Activated T-cell treated with anti-CD3 and anti-CD28 coated beads, Interleukin-2, amount 50 U/mL, for 48 hours (primary cell): ENCODE data around the gene KCNA5.

ENCODE experiments used
- DNase-seq, 2 experiments: peaks; one replicate each; pipeline ENCODE4 v3.0.0-alpha.2; 2020

The KCNA5 gene

DNA sequence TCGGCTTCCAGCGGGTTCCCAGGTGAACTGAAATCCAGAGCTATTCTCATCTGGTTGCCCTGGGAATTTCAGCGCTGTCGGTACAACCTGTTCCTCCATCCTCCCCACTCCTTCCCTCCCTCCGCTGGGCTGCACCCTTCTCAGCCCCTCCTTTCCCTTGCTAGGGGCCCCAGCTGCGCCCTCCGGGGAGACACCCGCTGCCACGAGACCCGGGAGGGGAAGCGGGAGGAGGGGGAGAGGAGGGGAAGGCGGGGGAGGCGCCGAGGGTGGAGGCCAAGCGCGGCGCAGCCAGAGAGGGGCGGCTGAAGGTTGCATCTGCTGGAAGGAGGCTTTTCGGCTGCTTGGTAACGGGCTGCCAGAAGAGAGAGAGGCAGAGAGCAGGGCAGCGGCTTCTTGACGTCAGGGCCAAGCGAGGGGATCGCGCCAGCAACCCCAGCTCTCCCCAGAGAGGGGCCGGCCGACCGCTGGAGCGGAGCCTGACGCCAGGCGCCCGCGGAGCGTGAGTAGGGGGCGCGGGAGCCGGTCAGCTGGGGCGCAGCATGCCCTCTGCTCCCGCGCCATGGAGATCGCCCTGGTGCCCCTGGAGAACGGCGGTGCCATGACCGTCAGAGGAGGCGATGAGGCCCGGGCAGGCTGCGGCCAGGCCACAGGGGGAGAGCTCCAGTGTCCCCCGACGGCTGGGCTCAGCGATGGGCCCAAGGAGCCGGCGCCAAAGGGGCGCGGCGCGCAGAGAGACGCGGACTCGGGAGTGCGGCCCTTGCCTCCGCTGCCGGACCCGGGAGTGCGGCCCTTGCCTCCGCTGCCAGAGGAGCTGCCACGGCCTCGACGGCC lies at the start of gene KCNA5:
Gene KCNA5 (plus strand): TSS at position 291 of the 831 bp plus-strand sequence. CDS start 269 bp downstream, at position 560.
- no peak for DNase-seq

DNA sequence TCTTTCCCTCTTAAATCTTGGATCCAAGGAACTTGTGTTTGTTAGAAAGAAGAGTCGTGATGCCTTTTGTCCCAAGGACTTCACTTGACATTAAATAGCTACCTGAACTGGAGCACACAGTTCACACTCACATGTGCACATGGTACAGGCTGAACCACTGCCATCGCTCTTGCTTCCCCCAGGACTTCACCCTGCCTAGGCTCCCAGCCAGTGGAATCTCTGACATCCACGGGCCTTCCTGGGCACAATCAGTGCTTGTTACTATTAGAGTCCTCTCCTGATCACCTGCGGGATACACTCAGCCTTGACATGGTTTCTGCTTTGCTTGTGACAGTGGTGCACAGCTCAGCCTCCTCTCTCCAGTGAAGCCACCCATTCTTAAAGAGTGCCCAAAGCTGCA lies 49.1 kb upstream of the KCNA5 start:
- DNase-seq = no peak

DNA sequence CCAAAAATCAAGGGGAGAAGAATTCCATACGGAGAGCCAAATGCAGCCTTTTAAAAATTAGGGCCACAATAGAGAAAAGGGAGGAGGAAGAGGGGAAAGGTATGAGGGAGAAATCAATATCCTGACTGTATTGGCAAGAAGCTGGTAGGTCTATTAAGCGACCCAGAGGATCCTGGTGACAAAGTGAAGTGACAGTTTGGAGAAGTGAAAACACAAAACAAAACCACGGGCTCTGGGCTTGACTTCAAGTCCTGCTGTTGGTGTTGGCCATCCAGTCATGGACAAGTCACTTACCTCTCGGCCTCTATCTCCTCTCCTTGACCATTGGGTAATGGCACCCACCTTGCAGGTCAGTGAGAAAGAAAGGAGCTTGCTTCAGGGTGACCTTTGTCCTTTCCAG lies 47.0 kb upstream of the KCNA5 start:
- DNase-seq = no peak

- no peak for DNase-seq
These were observed 45.7 kb upstream of the KCNA5 start for GRCh38 chr12:4997939-4998338.

DNA sequence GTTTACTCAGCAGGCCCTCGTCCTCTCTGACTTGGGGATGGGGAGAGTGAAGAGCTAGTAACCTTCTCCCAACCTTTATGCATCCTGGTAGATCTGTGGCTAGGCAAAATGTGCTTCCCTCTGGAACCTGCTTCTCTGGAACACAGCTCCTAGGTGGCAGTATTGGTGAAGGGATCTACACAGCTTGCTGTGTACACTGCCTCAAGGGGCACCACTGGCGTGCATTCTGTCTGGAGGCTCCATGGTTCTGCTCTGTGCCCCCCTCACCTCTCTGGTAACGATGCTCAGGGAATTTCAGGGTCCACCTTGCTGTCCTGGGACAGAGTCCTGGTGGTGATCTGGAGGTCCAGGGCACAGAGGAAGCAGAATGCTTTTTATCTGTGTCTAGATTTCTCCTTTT lies 43.5 kb upstream of the KCNA5 start:
- DNase-seq = no peak

DNA sequence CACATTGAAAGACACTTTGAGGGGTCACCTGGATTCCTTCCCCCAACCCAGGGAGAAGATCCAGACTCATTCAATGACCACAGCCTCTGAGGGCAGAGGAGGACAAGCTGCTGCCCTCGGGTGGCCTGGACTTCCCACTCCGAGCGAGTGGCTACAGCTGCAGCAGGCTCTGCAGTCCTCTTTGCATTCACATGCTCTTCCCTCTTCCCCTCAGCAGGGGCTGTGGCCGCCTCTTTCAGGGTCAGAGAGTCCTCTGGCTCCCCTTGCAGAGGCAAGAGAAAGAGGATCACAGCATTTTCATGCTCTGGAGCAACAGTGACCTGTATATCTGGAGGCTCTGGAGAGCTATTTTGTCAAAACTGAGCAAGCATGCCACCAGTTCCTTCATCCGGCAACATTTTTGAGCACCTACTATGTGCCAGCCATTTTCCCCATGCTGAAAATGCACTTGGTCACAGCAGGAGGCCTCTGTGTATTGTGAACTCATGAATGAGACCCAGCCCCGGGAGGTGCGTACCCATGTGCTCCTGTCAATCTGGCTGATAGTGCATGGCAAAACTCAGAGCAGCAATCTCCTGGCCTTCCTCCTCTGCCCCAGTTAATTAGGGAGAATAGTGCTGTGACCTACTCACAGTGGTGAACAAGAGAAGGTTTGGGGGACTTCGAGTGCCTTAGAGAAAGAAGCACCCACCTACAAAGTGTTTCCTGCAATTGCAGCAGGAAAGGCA lies 42.9 kb upstream of the KCNA5 start:
- no peak for DNase-seq

DNA sequence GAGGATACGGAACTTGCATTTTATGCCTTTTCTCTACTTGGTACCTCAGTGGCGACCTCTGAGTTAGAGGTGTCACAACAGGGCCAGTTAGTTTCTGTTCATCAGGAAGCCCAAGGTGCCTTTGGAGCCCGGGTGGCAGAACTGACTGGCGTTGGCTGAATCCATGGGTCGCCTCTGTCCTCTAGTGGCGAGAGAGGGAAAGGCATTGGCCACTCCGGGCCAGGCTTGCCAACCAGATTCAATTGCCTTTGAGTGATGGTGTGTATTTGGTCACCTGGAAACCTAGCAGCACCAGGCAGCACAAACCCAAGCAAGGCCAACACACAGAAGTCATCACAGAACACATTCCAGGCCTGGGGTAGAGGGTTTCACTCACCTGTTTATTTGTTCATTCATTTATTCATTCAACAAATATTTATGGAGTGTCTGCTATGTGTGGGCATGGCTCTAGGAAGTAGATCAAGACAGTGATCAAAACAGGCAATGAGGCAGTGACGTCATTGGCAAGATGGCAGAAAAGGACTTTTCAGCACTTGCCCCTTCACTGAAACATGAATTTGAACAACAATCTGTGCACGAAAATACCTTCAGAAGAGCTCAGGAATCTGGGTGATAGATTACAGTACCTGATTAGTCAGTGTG lies 40.5 kb upstream of the KCNA5 start:
- DNase-seq = peak; percentile 57 to 68

DNA sequence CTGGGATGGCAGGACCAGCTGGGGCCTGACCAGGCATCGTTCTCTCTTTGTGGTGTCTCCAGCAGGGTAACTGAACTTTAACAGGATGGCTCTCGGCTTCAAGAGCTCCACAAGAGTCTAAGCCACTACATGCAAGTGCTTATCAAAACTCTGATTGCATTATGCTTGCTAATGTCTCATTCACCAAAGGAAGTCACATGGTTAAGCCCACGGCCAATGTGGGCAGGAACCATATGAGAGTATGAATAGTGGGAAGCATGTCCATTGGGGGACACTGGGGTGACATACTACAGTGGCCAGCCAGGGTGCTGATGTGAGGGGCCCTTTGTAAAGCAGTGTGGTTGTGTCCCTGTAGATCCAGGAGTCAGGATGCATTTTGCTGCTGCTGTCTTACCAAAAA lies 35.0 kb upstream of the KCNA5 start:
- DNase-seq = no peak

DNA sequence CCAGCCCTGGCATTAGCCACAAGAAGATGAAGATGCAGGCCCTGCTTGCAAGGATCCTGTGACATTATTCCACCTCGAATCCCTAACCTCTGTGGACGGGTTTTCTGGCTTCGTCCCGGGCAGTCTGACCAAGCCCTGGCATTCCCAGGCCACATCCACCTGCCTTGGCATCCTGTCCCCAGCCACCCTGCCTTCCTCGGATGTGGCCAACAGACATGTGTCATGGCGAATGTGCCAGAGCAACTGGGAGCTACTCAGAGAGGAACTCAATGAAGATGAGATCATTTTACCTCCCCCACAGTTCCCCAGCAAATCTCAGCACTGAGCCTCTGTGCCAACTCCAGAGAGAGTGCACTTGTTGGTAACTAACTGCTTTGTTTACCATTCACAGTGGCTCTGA lies 33.5 kb upstream of the KCNA5 start:
- DNase-seq = no peak

DNA sequence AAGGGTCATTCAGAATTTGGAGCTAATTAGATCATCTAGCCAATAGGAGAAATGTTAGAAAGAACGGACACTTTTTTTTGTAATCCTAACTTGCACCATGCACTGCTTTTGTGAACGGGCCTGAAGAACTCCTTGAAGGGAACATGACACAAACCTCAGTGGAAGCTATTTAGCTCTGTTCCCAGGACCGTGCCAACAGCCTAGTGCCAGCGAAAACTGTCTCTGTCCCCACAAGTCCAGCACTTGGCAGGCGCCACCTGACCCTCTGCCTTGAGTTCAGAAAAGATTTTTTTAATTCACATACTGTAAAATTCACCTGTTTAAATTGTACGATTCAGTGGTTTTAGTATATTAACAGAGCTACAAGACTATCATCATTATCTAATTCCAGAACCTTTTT lies 31.3 kb upstream of the KCNA5 start:
- no peak for DNase-seq

- DNase-seq = no peak
These were observed 30.4 kb upstream of the KCNA5 start for GRCh38 chr12:5013266-5013730.

DNA sequence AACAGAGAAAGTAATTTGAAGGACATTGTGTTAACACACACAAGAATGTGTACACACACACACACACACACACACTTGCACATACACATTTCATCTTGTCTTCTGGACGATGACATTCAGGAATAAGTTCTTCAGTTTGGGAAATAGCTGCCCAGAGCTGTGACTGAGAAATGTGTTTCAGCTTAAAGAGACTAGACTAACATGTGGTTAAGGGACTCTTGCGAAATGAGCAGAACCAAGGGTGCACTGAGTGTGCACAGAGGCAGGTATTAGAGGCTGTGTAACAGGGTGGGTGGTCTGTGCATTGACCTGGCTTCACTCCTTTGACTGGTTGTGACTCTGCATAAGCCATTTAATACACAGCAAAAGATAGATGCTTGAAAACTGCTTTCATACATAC lies 29.4 kb upstream of the KCNA5 start:
- DNase-seq = no peak

DNA sequence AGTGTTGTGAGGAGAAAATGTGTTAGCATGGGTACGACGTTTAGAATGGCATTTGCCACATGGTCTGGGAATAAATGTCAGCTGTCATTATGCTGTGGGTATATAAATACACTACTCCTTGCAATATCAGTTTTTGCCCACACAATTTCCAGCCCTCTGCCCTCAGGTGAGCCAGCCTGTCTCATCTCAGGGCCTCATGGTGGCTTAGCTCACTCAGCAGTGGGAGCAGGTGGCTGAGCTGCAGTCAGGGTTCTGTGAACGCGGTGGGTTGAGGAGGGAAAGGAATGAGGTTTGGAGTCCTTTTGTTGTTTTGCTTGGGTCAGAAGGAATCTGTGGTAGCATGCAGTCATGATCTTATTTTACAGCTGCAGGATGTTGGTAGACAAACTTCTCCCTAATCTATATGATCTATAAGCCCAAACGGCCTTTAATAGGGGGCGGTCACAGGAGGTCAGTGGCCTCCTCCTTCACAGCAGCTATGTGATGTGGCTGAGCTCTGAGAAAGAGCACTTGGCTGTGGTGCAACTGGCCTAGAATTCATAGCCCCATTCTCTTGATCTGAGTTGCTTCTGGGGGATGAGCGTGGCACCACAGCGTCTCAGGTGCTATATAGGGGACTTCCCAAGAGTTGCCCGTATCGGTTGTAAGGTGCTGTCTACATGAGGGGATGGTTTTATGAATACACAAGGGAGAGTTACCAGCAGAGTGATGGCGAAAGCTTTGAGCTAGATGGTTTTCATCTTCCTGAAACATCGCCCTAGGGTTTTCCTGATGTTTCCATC lies 27.8 kb upstream of the KCNA5 start:
- DNase-seq = no peak

DNA sequence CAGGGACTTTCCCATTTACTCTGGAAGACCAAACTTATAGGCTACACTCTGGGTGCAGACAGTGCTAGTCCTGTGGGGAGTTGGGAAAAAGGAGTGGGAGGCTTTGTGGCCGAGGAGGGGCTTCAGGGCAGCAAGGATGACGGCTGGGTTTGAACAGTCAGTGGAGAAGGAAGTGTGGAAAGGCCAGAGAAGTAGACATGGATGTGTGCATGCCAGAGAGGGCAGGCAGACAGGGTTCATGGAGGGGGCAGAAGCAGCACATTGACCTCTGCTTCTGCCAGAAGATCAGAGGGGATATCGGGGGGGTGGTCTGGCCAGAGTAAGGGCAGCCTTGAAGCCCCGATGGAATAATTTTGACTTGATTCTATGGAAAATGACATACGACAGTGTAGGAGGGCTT lies 27.2 kb upstream of the KCNA5 start:
- no peak for DNase-seq

- no peak for DNase-seq
These were observed 25.9 kb upstream of the KCNA5 start for GRCh38 chr12:5017638-5018348.

DNA sequence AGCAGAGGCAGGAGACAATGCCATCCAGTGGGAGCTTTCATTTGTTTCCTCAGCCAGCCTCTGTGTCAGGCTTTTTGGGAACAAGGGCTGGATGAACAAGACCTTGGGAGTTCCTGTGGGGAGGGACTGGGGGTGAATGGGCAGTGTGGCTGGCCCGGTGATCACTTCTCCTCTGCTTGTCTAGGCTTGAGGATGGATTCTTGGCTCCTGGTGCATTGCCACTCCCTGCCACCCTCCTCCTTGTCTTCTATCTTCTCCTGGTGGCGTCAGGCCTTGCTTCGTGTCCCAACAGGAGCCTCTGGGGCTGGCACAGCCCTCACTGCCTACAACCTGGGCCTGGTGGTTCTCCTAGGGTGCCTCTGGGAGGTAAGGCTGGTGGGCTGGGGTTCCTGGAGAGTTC lies 25.0 kb upstream of the KCNA5 start:
- no peak for DNase-seq

DNA sequence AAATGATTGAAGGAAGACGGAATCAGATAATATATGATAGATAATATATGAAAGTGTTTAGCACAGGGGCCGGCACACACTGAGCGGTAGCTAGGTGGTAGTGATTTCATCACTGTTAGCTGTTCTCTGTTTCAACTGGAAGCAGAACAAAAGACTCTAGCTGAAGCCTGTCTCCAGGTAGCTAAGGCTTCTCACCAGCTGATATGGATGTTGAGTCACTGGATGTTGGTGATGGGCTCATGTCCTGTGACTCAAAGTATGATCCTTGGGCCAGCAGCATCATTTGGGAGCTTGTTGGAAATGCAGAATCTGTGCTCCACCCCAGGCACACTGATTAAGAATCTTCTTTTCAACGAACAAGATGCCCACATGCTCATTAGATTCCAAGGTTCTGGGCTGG lies 21.7 kb upstream of the KCNA5 start:
- no peak for DNase-seq

DNA sequence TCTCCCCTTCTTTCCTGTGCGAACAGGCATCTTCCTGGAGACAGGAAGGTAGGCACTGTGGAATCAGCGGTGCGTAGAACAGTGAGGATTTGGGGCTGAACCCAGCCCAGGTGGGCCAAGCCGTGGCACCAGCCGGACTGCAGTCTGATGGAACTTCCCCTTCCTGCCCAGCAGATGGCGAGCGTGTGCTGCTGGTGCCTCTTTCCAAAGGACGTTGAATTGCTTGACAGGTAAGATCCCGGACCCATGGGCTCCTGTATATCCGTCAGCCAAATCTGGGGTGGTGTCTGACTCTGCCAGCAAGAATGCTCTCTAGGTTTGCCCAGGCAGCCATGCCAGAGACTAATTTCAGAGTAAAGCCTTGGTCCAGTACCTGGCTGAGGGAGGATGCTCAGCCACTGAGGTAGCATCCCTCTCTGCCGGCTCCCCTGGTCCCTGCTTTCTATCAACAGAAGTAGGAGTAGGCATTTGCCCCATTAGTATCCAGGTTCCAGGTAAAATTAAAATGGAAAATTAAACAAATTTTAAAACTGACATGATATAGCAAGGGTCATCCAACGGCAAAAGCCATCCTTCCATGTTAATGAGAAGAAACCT lies 21.1 kb upstream of the KCNA5 start:
- DNase-seq = peak; percentile 41 to 59

DNA sequence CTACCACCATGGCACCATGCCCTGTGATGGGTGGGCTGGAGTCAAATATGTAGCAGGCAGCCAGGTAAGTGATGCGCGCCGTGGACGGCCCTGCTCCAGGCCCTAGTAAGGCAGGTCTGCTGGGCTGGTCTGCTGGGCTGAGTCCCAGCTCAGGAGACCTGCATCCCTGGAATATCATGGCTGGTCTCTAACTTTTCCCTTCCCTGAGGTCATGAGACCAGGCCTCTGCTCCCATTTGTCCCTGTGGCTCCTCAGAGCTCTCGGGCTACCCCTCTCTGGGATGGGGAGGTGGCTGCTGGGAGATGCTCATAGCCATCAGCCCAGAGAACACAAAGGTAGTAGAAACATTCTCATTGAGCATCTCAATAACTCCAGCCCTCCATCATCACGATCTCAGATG lies 19.8 kb upstream of the KCNA5 start:
- no peak for DNase-seq

GRCh38 chr12:5026342-5026938 lies 17.2 kb upstream of the KCNA5 start:
- DNase-seq = no peak

DNA sequence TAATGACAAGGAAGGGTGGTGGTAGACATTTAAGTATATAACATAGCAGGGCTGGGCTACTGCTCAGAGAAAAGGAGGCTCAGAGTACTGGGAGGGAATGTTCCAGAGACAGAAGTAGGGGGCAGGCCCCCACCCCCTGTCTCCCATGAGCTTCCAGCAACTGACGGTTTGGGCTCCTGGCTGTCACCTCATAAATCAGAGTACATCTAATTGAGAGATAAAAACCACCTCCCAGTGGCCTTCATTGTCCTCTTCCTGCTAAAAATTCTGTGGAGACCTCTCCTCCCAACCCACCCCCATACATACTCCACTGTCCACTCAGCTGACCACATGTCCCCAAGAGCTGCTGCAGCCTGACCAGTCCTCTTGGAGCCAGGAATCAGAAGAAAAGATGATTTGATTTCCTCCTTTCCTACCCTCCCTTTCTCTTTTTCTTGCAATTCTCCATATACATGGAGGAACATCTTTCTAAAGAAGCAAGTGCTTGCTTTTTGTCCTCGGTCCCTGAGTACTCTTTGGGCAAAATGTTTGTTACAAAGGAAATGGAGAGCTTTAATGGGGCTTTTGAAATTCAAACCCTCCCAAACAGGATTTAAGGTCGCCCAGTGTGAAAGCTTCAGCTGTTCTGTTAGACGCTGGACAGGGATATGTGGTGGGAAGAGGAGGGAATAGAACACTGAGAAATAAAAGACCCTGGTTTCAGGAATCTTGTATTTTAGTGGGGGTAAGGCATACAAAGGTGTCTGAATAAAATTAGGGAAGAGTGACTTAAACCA lies 16.4 kb upstream of the KCNA5 start:
- no peak for DNase-seq
